Esophagus squamous epithelium (tissue), 4 donors: ENCODE data around the gene SDF4.

Experiments used
- CTCF ChIP-seq, 6 experiments: fragments of 450-650 bp in 4 of 6; fragments of 200-600 bp in 2 of 6; sonication (generic) in 2 of 6; IDR thresholded peaks; one replicate each; pipeline ENCODE4 v1.5.1; 2016 to 2019; ENCODE audit warnings: antibody characterized with exemption in 6 of 6, mild to moderate bottlenecking in 4 of 6, moderate library complexity in 4 of 6
- POLR2A ChIP-seq, 4 donors: fragments of 450-650 bp; IDR thresholded peaks; one replicate each; pipeline ENCODE4 v1.6.1; 2017; ENCODE audit warnings: antibody characterized with exemption in 4 of 4, mild to moderate bottlenecking in 4 of 4, moderate library complexity in 3 of 4

- TF ChIP-seq POLR2A (IDR thresholded peaks at IDR 0.05) = no peak
- TF ChIP-seq CTCF (IDR thresholded peaks at IDR 0.05) = no peak
Measured at GRCh38 chr1:1212780-1213344, 18.9 kb downstream of the SDF4 start.
